K562 (cell line): ENCODE data around the gene SPRYD3. TPM values are rescaled to one million over a fixed set of nuclear protein-coding genes. Genes with fewer than 3 reads are reported as not detected.
A peak's percentile ranks its signal among the peaks of the same experiment; 100 is the strongest.

Source experiments
- BMI1 ChIP-seq: fragments of 150-350 bp; IDR thresholded peaks from 2 replicates; pipeline ENCODE4 v1.6.1; 2014; ENCODE audit warnings: low read length
- ETV1 ChIP-seq: fragments of 450-650 bp; conservative IDR thresholded peaks from 2 replicates; pipeline ENCODE4 v1.6.1; 2016; ENCODE audit warnings: missing genetic modification characterization, control low read depth, low read depth, missing compliant biosample characterization
- FOXA1 ChIP-seq: fragments of 450-650 bp; IDR thresholded peaks from 2 replicates; pipeline ENCODE4 v1.6.1; 2016; ENCODE audit warnings: mild to moderate bottlenecking, borderline replicate concordance
- HES1 ChIP-seq: fragments of 450-650 bp; IDR thresholded peaks from 2 replicates; pipeline ENCODE4 v1.6.1; 2016; ENCODE audit warnings: low read depth, mild to moderate bottlenecking, moderate library complexity
- HNRNPUL1 ChIP-seq: fragments of 200-400 bp; formaldehyde crosslinking; IDR thresholded peaks from 2 replicates; pipeline ENCODE4 v1.6.1; 2017; ENCODE audit warnings: low read length
- KDM1A ChIP-seq, 2 experiments: fragments of 450-650 bp; IDR thresholded peaks; 2 replicates each; pipeline ENCODE4 v1.6.1; 2016; ENCODE audit warnings: mild to moderate bottlenecking in 2 of 2
- LEF1 ChIP-seq: fragments of 450-650 bp; IDR thresholded peaks from 2 replicates; pipeline ENCODE4 v1.6.1; 2016; ENCODE audit warnings: mild to moderate bottlenecking
- NFATC3 ChIP-seq: fragments of 450-650 bp; IDR thresholded peaks from 2 replicates; pipeline ENCODE4 v1.6.1; 2017; ENCODE audit warnings: mild to moderate bottlenecking
- NKRF ChIP-seq: fragments of 450-650 bp; IDR thresholded peaks from 2 replicates; pipeline ENCODE4 v1.6.1; 2016; ENCODE audit warnings: borderline replicate concordance
- OTX1 ChIP-seq: fragments of 450-650 bp; formaldehyde crosslinking; IDR thresholded peaks from 2 replicates; pipeline ENCODE4 v1.4.0; 2022; ENCODE audit warnings: mild to moderate bottlenecking
- PTTG1 ChIP-seq: fragments of 450-650 bp; IDR thresholded peaks from 2 replicates; pipeline ENCODE4 v1.6.1; 2016; ENCODE audit warnings: low read depth, mild to moderate bottlenecking, missing genetic modification characterization, missing compliant biosample characterization
- RBM39 ChIP-seq: fragments of 200-400 bp; formaldehyde crosslinking; optimal IDR thresholded peaks from 2 replicates; pipeline ENCODE3; 2018; ENCODE audit warnings: low read depth, low read length
- SMAD4 ChIP-seq: fragments of 250-450 bp; sonication (Bioruptor Pico); conservative IDR thresholded peaks from 2 replicates; pipeline ENCODE4 v1.8.0; 2021; ENCODE audit warnings: inconsistent platforms, mild to moderate bottlenecking, moderate library complexity
- SMARCB1 ChIP-seq: IDR thresholded peaks from 2 replicates; pipeline ENCODE4 v1.6.1; 2011; ENCODE audit warnings: improper control_type of control experiment, low read depth; ENCODE audit not compliant: insufficient read length
- SP2 ChIP-seq: IDR thresholded peaks from 2 replicates; pipeline ENCODE4 v1.6.1; 2011; ENCODE audit warnings: mild to moderate bottlenecking, low read depth, low read length, moderate library complexity; ENCODE audit not compliant: poor library complexity, severe bottlenecking; ENCODE audit errors: extremely low read depth
- SRSF9 ChIP-seq: fragments of 200-400 bp; formaldehyde crosslinking; IDR thresholded peaks from 2 replicates; pipeline ENCODE4 v1.6.1; 2017; ENCODE audit warnings: low read depth, low read length, borderline replicate concordance
- YY1 ChIP-seq, 3 experiments: IDR thresholded peaks; 2 replicates each; pipeline ENCODE4 v1.6.1; 2011; ENCODE audit warnings: low read length in 2 of 3, mild to moderate bottlenecking in 2 of 3, moderate library complexity in 2 of 3, borderline replicate concordance in 1 of 3, control low read depth in 1 of 3, low read depth in 1 of 3; ENCODE audit not compliant: insufficient read depth in 3 of 3, insufficient replicate concordance in 2 of 3, control insufficient read depth in 1 of 3, insufficient read length in 1 of 3; ENCODE audit errors: extremely low read depth in 1 of 3
- ZFP36 ChIP-seq: fragments of 150-350 bp; IDR thresholded peaks from 2 replicates; pipeline ENCODE4 v1.6.1; 2018; ENCODE audit warnings: low read length, low read depth; ENCODE audit not compliant: partially characterized antibody
- ZFX ChIP-seq: sonication (generic); formaldehyde crosslinking; IDR thresholded peaks from 2 replicates; pipeline ENCODE4 v1.8.0; 2022; ENCODE audit warnings: mild to moderate bottlenecking, missing genetic modification reagents, moderate library complexity
- ZNF124 ChIP-seq: sonication (generic); formaldehyde crosslinking; IDR thresholded peaks from 2 replicates; pipeline ENCODE4 v1.8.1; 2022; ENCODE audit warnings: missing genetic modification reagents
- ZNF197 ChIP-seq: fragments of 200-800 bp; sonication (Bioruptor generic); IDR thresholded peaks from 2 replicates; pipeline ENCODE4 v1.6.1; 2016; ENCODE audit warnings: low read depth, missing genetic modification characterization, missing compliant biosample characterization
- ZNF444 ChIP-seq: fragments of 250-450 bp; sonication (Bioruptor Pico); IDR thresholded peaks from 2 replicates; pipeline ENCODE4 v1.4.0; 2020; ENCODE audit warnings: mild to moderate bottlenecking, moderate library complexity
- ZNF512 ChIP-seq: IDR thresholded peaks from 2 replicates; pipeline ENCODE4 v1.6.1; 2016; ENCODE audit warnings: missing genetic modification characterization, missing compliant biosample characterization
- ZNF583 ChIP-seq: fragments of 250-450 bp; sonication (Bioruptor Pico); IDR thresholded peaks from 2 replicates; pipeline ENCODE4 v1.4.0; 2020
- ZNF644 ChIP-seq: fragments of 200-800 bp; sonication (Bioruptor generic); IDR thresholded peaks from 2 replicates; pipeline ENCODE4 v1.6.1; 2016; ENCODE audit warnings: low read depth, missing genetic modification characterization, missing compliant biosample characterization
- ZNF77 ChIP-seq: fragments of 250-450 bp; sonication (Bioruptor Pico); IDR thresholded peaks from 2 replicates; pipeline ENCODE4 v1.5.0; 2020
- ZNF830 ChIP-seq: fragments of 250-450 bp; sonication (Bioruptor Pico); IDR thresholded peaks from 2 replicates; pipeline ENCODE4 v1.5.0; 2021; ENCODE audit warnings: mild to moderate bottlenecking
- polyA plus RNA-seq, 8 experiments: library from polyadenylated mRNA; depleted of rRNA in 4 of 8; stranded (reverse) in 5 of 8; unstranded in 3 of 8; fragments of >200 nt; fragmentation: Nextera tagmentation in 2 of 8; fragmentation: Illumina TruSeq in 1 of 8; extraction: Ambion mirVana in 2 of 8; extraction: Trizol in 1 of 8; gene quantifications; 2 replicates each; pipeline versions ENCODE4 v1.2.1 to v1.2.3, GENCODE V29; 2011 to 2014; ENCODE audit warnings: inconsistent platforms in 1 of 8, missing spikeins in 1 of 8
- total RNA-seq, 7 experiments: library from RNA; depleted of rRNA in 6 of 7; stranded (reverse); fragments of >200 nt in 6 of 7; fragmentation: Illumina TruSeq in 2 of 7; extraction: Trizol in 2 of 7; gene quantifications; 2 replicates each; pipeline versions ENCODE4 v1.2.1 to v1.2.3, GENCODE V29; 2011 to 2021; ENCODE audit warnings: low replicate concordance in 1 of 7

Gene SPRYD3
- total and polyA plus RNA-seq, 9 of the 15 experiments (the other 6 are each of a cell fraction or from before 2014, with no cell fraction given) = 1.5 to 13.6 (median 7.6) TPM

GRCh38 chr12:53046655-53047220 lies 32.5 kb downstream of the SPRYD3 start (continued):
- peak; percentile 30; the same call in 1 of the 2 replicates for TF ChIP-seq HES1
- TF ChIP-seq PTTG1 (tag) = no peak
- no peak for TF ChIP-seq ZNF124 (CRISPR knock-in tag)
- no peak for TF ChIP-seq ZNF512 (tag)
- no peak for TF ChIP-seq FOXA1
- TF ChIP-seq NFATC3 = no peak
- TF ChIP-seq SMAD4 (CRISPR knock-in tag) = peak; percentile 52; the same call in 1 of the 2 replicates
- TF ChIP-seq LEF1 = no peak
- TF ChIP-seq BMI1 = no peak
- TF ChIP-seq ZNF583 (CRISPR knock-in tag) = no peak
- peak; percentile 46; the same call in 1 of the 2 replicates for TF ChIP-seq ZFX (CRISPR knock-in tag)
- peak; percentile 72 for TF ChIP-seq ETV1 (tag)
- TF ChIP-seq SP2 = no peak
- no peak for TF ChIP-seq KDM1A (IDR thresholded peaks at IDR 0.05)
- TF ChIP-seq ZNF644 (tag) = no peak
- TF ChIP-seq NKRF = peak; percentile 78
- no peak for TF ChIP-seq ZNF830 (CRISPR knock-in tag)
- TF ChIP-seq HNRNPUL1 = no peak
- TF ChIP-seq RBM39 = no peak
- no peak for TF ChIP-seq ZFP36
- no peak for TF ChIP-seq SRSF9
- TF ChIP-seq ZNF77 = no peak
- TF ChIP-seq OTX1 (CRISPR knock-in tag) = peak; percentile 96
- TF ChIP-seq YY1 (IDR thresholded peaks at IDR 0.05; ENCODE audit: borderline replicate concordance in 1 of 3, control insufficient read depth in 1 of 3, extremely low read depth in 1 of 3, insufficient read depth in 3 of 3, insufficient read length in 1 of 3, insufficient replicate concordance in 2 of 3, low read depth in 1 of 3, low read length in 2 of 3) = peak in 1 of 3 experiments; percentile 5
- TF ChIP-seq ZNF197 (CRISPR knock-in tag) = 0 out of 2 replicates have a peak, but pooled peaks have one; percentile 31
- TF ChIP-seq SMARCB1 = no peak
- no peak for TF ChIP-seq ZNF444 (CRISPR knock-in tag)
